ENCODE data around the gene FRMD4A.

FRMD4A gene

DNA sequence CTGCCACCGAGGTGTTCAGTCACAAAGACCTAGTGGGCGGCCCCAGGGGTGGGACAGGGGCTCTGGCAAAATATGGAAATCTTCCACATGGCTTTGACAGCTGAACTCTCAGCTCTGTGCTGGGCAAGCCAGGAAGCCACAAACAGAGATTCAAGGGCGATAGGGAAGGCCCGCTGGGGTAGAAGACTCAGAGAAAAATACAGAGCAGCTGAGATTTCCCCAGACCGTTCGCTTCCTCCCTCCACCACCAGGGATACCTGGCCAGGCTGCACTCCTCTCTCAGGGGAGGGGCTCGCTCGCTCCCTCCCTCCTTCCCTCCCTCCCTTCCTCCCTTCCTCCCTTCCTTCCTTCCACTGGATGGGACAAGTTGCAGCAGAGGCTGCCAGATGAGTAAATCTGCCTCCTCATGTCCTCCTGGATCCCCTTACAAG is 483.5 kb downstream of the FRMD4A start:
- Histone ChIP-seq H3K36me3 (replicated peaks) (no peaks in the 10 kb centered on the region), H3K27me3 (replicated peaks) (no peaks in the 10 kb centered on the region), H3K4me3 (ENCODE audit: low read depth, low read length) (no peak overlapping the region), H3K27ac (no peak overlapping the region)
- no peak for DNase-seq
- in situ Hi-C loops (cut with HindIII; ENCODE audit: low pct_ligation_motif_present, low sequenced_read_pairs) = no loop called here
- TF ChIP-seq CTCF (IDR thresholded peaks at IDR 0.05; ENCODE audit: low read depth, low read length, missing control alignments) = peak; percentile 25

DNA sequence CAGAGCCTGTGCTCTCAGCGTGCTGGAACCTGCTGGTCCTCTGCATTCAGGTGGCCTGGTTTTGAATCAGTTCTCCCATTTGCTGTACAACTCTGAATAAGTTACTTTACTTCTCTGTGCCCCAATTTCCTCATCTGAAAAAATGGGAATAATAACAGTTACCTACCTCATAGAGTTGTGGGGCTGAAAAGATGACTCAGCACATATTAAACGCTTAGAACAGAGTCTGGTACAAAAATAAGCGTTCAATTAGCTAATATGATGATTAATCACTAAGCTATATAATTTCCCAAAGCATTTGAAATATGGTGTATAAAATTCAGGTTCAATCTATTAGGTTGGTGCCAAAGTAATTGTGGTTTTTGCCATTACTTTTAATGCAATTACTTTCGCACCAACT is 484.8 kb downstream of the FRMD4A start:
- Histone ChIP-seq H3K36me3 (replicated peaks) (no peaks in the 10 kb centered on the region), H3K4me3 (ENCODE audit: low read depth, low read length) (no peak overlapping the region), H3K27me3 (replicated peaks) (no peaks in the 10 kb centered on the region), H3K27ac (no peak overlapping the region)
- in situ Hi-C loops (cut with HindIII; ENCODE audit: low pct_ligation_motif_present, low sequenced_read_pairs) = no loop called here
- TF ChIP-seq CTCF (IDR thresholded peaks at IDR 0.05; ENCODE audit: low read depth, low read length, missing control alignments) = no peak
- no peak for DNase-seq

GRCh38 chr10:13844651-13845050 is 486.1 kb downstream of the FRMD4A start:
- H3K36me3 ChIP-seq (replicated peaks) = no peaks in the 10 kb centered on the region
- no peak overlapping the region for H3K4me3 ChIP-seq (ENCODE audit: low read depth, low read length)
- peak overlapping the region; percentile 78 for H3K27ac ChIP-seq
- TF ChIP-seq CTCF (IDR thresholded peaks at IDR 0.05; ENCODE audit: low read depth, low read length, missing control alignments) = peak; percentile 37
- in situ Hi-C loops (cut with HindIII; ENCODE audit: low pct_ligation_motif_present, low sequenced_read_pairs) = no loop called here
- H3K27me3 ChIP-seq (replicated peaks) = no peaks in the 10 kb centered on the region
- peak; percentile 90 for DNase-seq

- Histone ChIP-seq H3K27ac (no peak overlapping the region), H3K36me3 (replicated peaks) (no peaks in the 10 kb centered on the region), H3K27me3 (replicated peaks) (no peaks in the 10 kb centered on the region), H3K4me3 (ENCODE audit: low read depth, low read length) (no peak overlapping the region)
- no peak for DNase-seq
- in situ Hi-C loops (cut with HindIII; ENCODE audit: low pct_ligation_motif_present, low sequenced_read_pairs) = no loop called here
- TF ChIP-seq CTCF (IDR thresholded peaks at IDR 0.05; ENCODE audit: low read depth, low read length, missing control alignments) = no peak
These were observed 488.6 kb downstream of the FRMD4A start for GRCh38 chr10:13842117-13842516.

- Histone ChIP-seq H3K27me3 (replicated peaks) (no peaks in the 10 kb centered on the region), H3K4me3 (ENCODE audit: low read depth, low read length) (no peak overlapping the region), H3K27ac (peak overlapping the region; percentile 93), H3K36me3 (replicated peaks) (no peaks in the 10 kb centered on the region)
- in situ Hi-C loops (cut with HindIII; ENCODE audit: low pct_ligation_motif_present, low sequenced_read_pairs) = no loop called here
- TF ChIP-seq CTCF (IDR thresholded peaks at IDR 0.05; ENCODE audit: low read depth, low read length, missing control alignments) = no peak
- no peak for DNase-seq
These were observed 490.7 kb downstream of the FRMD4A start for GRCh38 chr10:13840036-13840435.

- DNase-seq = peak; percentile 93
- peak overlapping the region; percentile 93 for H3K27ac ChIP-seq
- in situ Hi-C loops (cut with HindIII; ENCODE audit: low pct_ligation_motif_present, low sequenced_read_pairs) = no loop called here
- no peaks in the 10 kb centered on the region for H3K36me3 ChIP-seq (replicated peaks)
- no peak for TF ChIP-seq CTCF (IDR thresholded peaks at IDR 0.05; ENCODE audit: low read depth, low read length, missing control alignments)
- H3K4me3 ChIP-seq (ENCODE audit: low read depth, low read length) = no peak overlapping the region
- H3K27me3 ChIP-seq (replicated peaks) = no peaks in the 10 kb centered on the region
These were observed 491.2 kb downstream of the FRMD4A start for GRCh38 chr10:13839430-13839990.

Measured in brain microvascular endothelial cell (primary cell).